Measurements from ENCODE around the gene GRAPL. TPM values are rescaled to one million over a fixed set of nuclear protein-coding genes. Genes with fewer than 3 reads are reported as not detected.
A peak's percentile ranks its signal among the peaks of the same experiment; 100 is the strongest.
"Not testable (repeated sequence)": the region's sequence is repeated elsewhere in the genome, so short reads cannot be mapped to it uniquely, and the experiment has no call there.

Gene GRAPL
- total RNA-seq, 4 donors from 2014 or later, result 1.5 to 2.1 (median 1.7) TPM; not detected in 1

GRCh38 chr17:19137959-19138358, 10.6 kb downstream of the GRAPL start:
- not testable (repeated sequence) for H3K27me3 ChIP-seq
- WGBS, result no CpG with 5 or more reads among the region's 6 CpGs

GRCh38 chr17:19141366-19142155, 14.2 kb downstream of the GRAPL start:
- H3K36me3 ChIP-seq; H3K27me3 ChIP-seq; intact Hi-C loops (cut with DNase I); DNase-seq (ENCODE audit: extremely low spot score); H3K4me1 ChIP-seq; H3K9me3 ChIP-seq: not testable (repeated sequence)
- WGBS, result no CpG with 5 or more reads among the region's 30 CpGs
- H3K27ac ChIP-seq (replicated peaks in 1 of 4), result peak overlapping the region in 3 of 4 donors; percentile 59 to 78 (median 65)
- H3K4me3 ChIP-seq, result peak overlapping the region in 2 of 4 donors; percentile 38 to 41

More at GRCh38 chr17:19137959-19138358, 10.6 kb downstream of the GRAPL start:
- H3K36me3 ChIP-seq; H3K4me1 ChIP-seq; H3K27ac ChIP-seq (replicated peaks in 1 of 4); DNase-seq (ENCODE audit: extremely low spot score); H3K4me3 ChIP-seq; intact Hi-C loops (cut with DNase I); H3K9me3 ChIP-seq: not testable (repeated sequence)

GRCh38 chr17:19142419-19142818, 15.0 kb downstream of the GRAPL start:
- H3K4me1 ChIP-seq; DNase-seq (ENCODE audit: extremely low spot score); H3K4me3 ChIP-seq; H3K9me3 ChIP-seq; H3K27me3 ChIP-seq; intact Hi-C loops (cut with DNase I); H3K36me3 ChIP-seq: not testable (repeated sequence)
- WGBS, result no CpG with 5 or more reads among the region's 4 CpGs
- peak in 1 of 3 experiments; percentile 34 for TF ChIP-seq CTCF (IDR thresholded peaks at IDR 0.05)
- peak overlapping the region in 1 of 4 donors; percentile 44 for H3K27ac ChIP-seq (replicated peaks in 1 of 4)

GRCh38 chr17:19143097-19143777, 15.8 kb downstream of the GRAPL start:
- WGBS, result no CpG with 5 or more reads among the region's 5 CpGs
- H3K27ac ChIP-seq (replicated peaks in 1 of 4); H3K4me1 ChIP-seq; H3K27me3 ChIP-seq; H3K4me3 ChIP-seq; DNase-seq (ENCODE audit: extremely low spot score); H3K9me3 ChIP-seq; H3K36me3 ChIP-seq; intact Hi-C loops (cut with DNase I): not testable (repeated sequence)

GRCh38 chr17:19144373-19144772, 17.0 kb downstream of the GRAPL start:
- H3K4me1 ChIP-seq; H3K27ac ChIP-seq (replicated peaks in 1 of 4); intact Hi-C loops (cut with DNase I); DNase-seq (ENCODE audit: extremely low spot score); H3K4me3 ChIP-seq; H3K27me3 ChIP-seq; H3K36me3 ChIP-seq; H3K9me3 ChIP-seq: not testable (repeated sequence)
- WGBS, result no CpG with 5 or more reads among the region's 5 CpGs

- DNase-seq (ENCODE audit: extremely low spot score); H3K4me1 ChIP-seq; H3K9me3 ChIP-seq; H3K36me3 ChIP-seq; H3K27ac ChIP-seq (replicated peaks in 1 of 4); H3K27me3 ChIP-seq; intact Hi-C loops (cut with DNase I); H3K4me3 ChIP-seq: not testable (repeated sequence)
- no CpG with 5 or more reads among the region's 11 CpGs for WGBS
Observed at GRCh38 chr17:19145471-19145870, 18.1 kb downstream of the GRAPL start.

GRCh38 chr17:19150678-19151615, 23.6 kb downstream of the GRAPL start:
- H3K27me3 ChIP-seq; H3K9me3 ChIP-seq; intact Hi-C loops (cut with DNase I); DNase-seq (ENCODE audit: extremely low spot score); H3K4me3 ChIP-seq; H3K27ac ChIP-seq (replicated peaks in 1 of 4); H3K4me1 ChIP-seq; H3K36me3 ChIP-seq: not testable (repeated sequence)
- no CpG with 5 or more reads among the region's 9 CpGs for WGBS

- H3K4me1 ChIP-seq; H3K36me3 ChIP-seq; H3K27ac ChIP-seq (replicated peaks in 1 of 4); H3K9me3 ChIP-seq; H3K4me3 ChIP-seq; H3K27me3 ChIP-seq; DNase-seq (ENCODE audit: extremely low spot score); intact Hi-C loops (cut with DNase I): not testable (repeated sequence)
- no CpG with 5 or more reads among the region's 8 CpGs for WGBS
Observed at GRCh38 chr17:19157628-19158027, 30.2 kb downstream of the GRAPL start.

- intact Hi-C loops (cut with DNase I); H3K27ac ChIP-seq (replicated peaks in 1 of 4); H3K4me3 ChIP-seq; H3K27me3 ChIP-seq; H3K36me3 ChIP-seq; H3K4me1 ChIP-seq; H3K9me3 ChIP-seq; DNase-seq (ENCODE audit: extremely low spot score): not testable (repeated sequence)
- whole genome bisulfite sequencing, result no CpG with 5 or more reads among the region's 10 CpGs
Observed at GRCh38 chr17:19158478-19158877, 31.1 kb downstream of the GRAPL start.

- H3K9me3 ChIP-seq; DNase-seq (ENCODE audit: extremely low spot score); H3K4me3 ChIP-seq; H3K36me3 ChIP-seq; H3K27me3 ChIP-seq; H3K4me1 ChIP-seq; intact Hi-C loops (cut with DNase I); H3K27ac ChIP-seq (replicated peaks in 1 of 4): not testable (repeated sequence)
- no CpG with 5 or more reads among the region's 2 CpGs for WGBS
Observed at GRCh38 chr17:19158938-19159337, 31.5 kb downstream of the GRAPL start.

All from esophagus muscularis mucosa (tissue), 4 donors.